ENCODE results near the gene AIFM3. TPM values are rescaled to one million over a fixed set of nuclear protein-coding genes. Genes with fewer than 3 reads are reported as not detected.

Gene AIFM3
- total RNA-seq, 2 experiments from 2014 or later = 0.21 TPM; not detected in 1

- CTCF ChIA-PET = no interaction called here
These were observed 28.4 kb downstream of the AIFM3 start for GRCh38 chr22:20995329-20996030.

GRCh38 chr22:20996031-20996410 lies 29.0 kb downstream of the AIFM3 start:
- peaks cover 14% of the 10 kb centered on the region for H3K36me3 Mint-ChIP-seq (ENCODE audit: low read depth)
- ChIA-PET CTCF (no interaction called here), POLR2A (no interaction called here)
- H3K27me3 Mint-ChIP-seq = no peaks in the 10 kb centered on the region
- no peak overlapping the region for H3K4me3 Mint-ChIP-seq
- peaks cover 10% of the 10 kb centered on the region for H3K4me1 Mint-ChIP-seq
- DNase-seq (no peak), ATAC-seq (no peak)
- intact Hi-C loops (cut with DNase I, micrococcal nuclease) = no loop called here
- H3K27ac Mint-ChIP-seq = no peak overlapping the region
- no peaks in the 10 kb centered on the region for H3K9me3 Mint-ChIP-seq (ENCODE audit: low read depth)

More at GRCh38 chr22:20995329-20996030, 28.4 kb downstream of the AIFM3 start:
- H3K4me1 Mint-ChIP-seq = peaks cover 10% of the 10 kb centered on the region
- H3K27me3 Mint-ChIP-seq = no peaks in the 10 kb centered on the region
- DNase-seq = no peak
- H3K36me3 Mint-ChIP-seq (ENCODE audit: low read depth) = peaks cover 12% of the 10 kb centered on the region
- H3K9me3 Mint-ChIP-seq (ENCODE audit: low read depth) = no peaks in the 10 kb centered on the region
- H3K4me3 Mint-ChIP-seq = no peak overlapping the region
- ATAC-seq = no peak
- H3K27ac Mint-ChIP-seq = no peak overlapping the region
- intact Hi-C loops (cut with DNase I, micrococcal nuclease) = no loop called here
- POLR2A ChIA-PET = no interaction called here

GRCh38 chr22:20996598-20997535 lies 29.8 kb downstream of the AIFM3 start:
- no peaks in the 10 kb centered on the region for H3K9me3 Mint-ChIP-seq (ENCODE audit: low read depth)
- CTCF ChIA-PET = no interaction called here
- POLR2A ChIA-PET = no interaction called here
- H3K4me1 Mint-ChIP-seq = peaks cover 10% of the 10 kb centered on the region
- peak overlapping the region; percentile 19 for H3K27ac Mint-ChIP-seq
- intact Hi-C loops (cut with DNase I, micrococcal nuclease) = no loop called here
- DNase-seq (no peak), ATAC-seq (no peak)
- H3K4me3 Mint-ChIP-seq = no peak overlapping the region
- peaks cover 18% of the 10 kb centered on the region for H3K36me3 Mint-ChIP-seq (ENCODE audit: low read depth)
- no peaks in the 10 kb centered on the region for H3K27me3 Mint-ChIP-seq

GRCh38 chr22:20997536-20998257 lies 30.6 kb downstream of the AIFM3 start:
- peaks cover 18% of the 10 kb centered on the region for H3K36me3 Mint-ChIP-seq (ENCODE audit: low read depth)
- ChIA-PET CTCF (no interaction called here), POLR2A (no interaction called here)
- peaks cover 10% of the 10 kb centered on the region for H3K4me1 Mint-ChIP-seq
- no peak for DNase-seq
- H3K9me3 Mint-ChIP-seq (ENCODE audit: low read depth) = no peaks in the 10 kb centered on the region
- intact Hi-C loops (cut with DNase I, micrococcal nuclease) = no loop called here
- H3K27ac Mint-ChIP-seq = no peak overlapping the region
- ATAC-seq = no peak
- H3K27me3 Mint-ChIP-seq = no peaks in the 10 kb centered on the region
- no peak overlapping the region for H3K4me3 Mint-ChIP-seq

- Mint-ChIP-seq H3K9me3 (ENCODE audit: low read depth) (no peaks in the 10 kb centered on the region), H3K36me3 (ENCODE audit: low read depth) (peaks cover 18% of the 10 kb centered on the region), H3K27ac (peak overlapping the region; percentile 42), H3K4me1 (peaks cover 14% of the 10 kb centered on the region), H3K4me3 (no peak overlapping the region), H3K27me3 (no peaks in the 10 kb centered on the region)
- no peak for ATAC-seq
- POLR2A ChIA-PET = interaction anchor here (1.1 kb wide), 1 partner anchor 17 kb away, joined by 3 read pairs; the partner anchor contains the start of gene LZTR1
- CTCF ChIA-PET = interaction anchor here (3.1 kb wide), 1 partner anchor 17 kb away, joined by 10 read pairs; the partner anchor contains the start of gene LZTR1
- intact Hi-C loops (cut with DNase I, micrococcal nuclease) = no loop called here
- no peak for DNase-seq
These were observed 31.6 kb downstream of the AIFM3 start for GRCh38 chr22:20998411-20999336.

- H3K36me3 Mint-ChIP-seq (ENCODE audit: low read depth) = peaks cover 18% of the 10 kb centered on the region
- H3K27ac Mint-ChIP-seq = peak overlapping the region; percentile 96
- CTCF ChIA-PET = interaction anchor here (1.0 to 3.1 kb wide), 2 partner anchors 9 to 18 kb away, joined by 3 to 10 read pairs; partner anchors contain the start of gene LZTR1
- DNase-seq (no peak), ATAC-seq (no peak)
- H3K9me3 Mint-ChIP-seq (ENCODE audit: low read depth) = no peaks in the 10 kb centered on the region
- H3K27me3 Mint-ChIP-seq = no peaks in the 10 kb centered on the region
- POLR2A ChIA-PET = interaction anchor here (1.1 kb wide), 1 partner anchor 18 kb away, joined by 3 read pairs; the partner anchor contains the start of gene LZTR1
- peaks cover 19% of the 10 kb centered on the region for H3K4me1 Mint-ChIP-seq
- intact Hi-C loops (cut with DNase I, micrococcal nuclease) = loop anchor here (2.0 to 5.0 kb wide), 4 partner anchors 19 to 977 kb away; partner anchors contain the start of genes CRKL (in 1 of the 2), MED15 (in 1 of the 2) and TANGO2 (in 1 of the 2)
- peak overlapping the region; percentile 92 for H3K4me3 Mint-ChIP-seq
These were observed 32.5 kb downstream of the AIFM3 start for GRCh38 chr22:20999350-21000206.

- ChIA-PET CTCF (interaction anchor here (1.0 to 3.1 kb wide), 2 partner anchors 10 to 19 kb away, joined by 3 to 10 read pairs; partner anchors contain the start of gene LZTR1), POLR2A (interaction anchor here (0.5 to 0.6 kb wide), 3 partner anchors 23 to 189 kb away, joined by 3 to 7 read pairs (median 5); no protein-coding TSS in a partner anchor)
- peak overlapping the region; percentile 96 for H3K27ac Mint-ChIP-seq
- peaks cover 19% of the 10 kb centered on the region for H3K4me1 Mint-ChIP-seq
- H3K4me3 Mint-ChIP-seq = peak overlapping the region; percentile 92
- no peaks in the 10 kb centered on the region for H3K27me3 Mint-ChIP-seq
- peaks cover 16% of the 10 kb centered on the region for H3K36me3 Mint-ChIP-seq (ENCODE audit: low read depth)
- peak; percentile 24 for DNase-seq
- H3K9me3 Mint-ChIP-seq (ENCODE audit: low read depth) = no peaks in the 10 kb centered on the region
- no peak for ATAC-seq
- intact Hi-C loops (cut with DNase I, micrococcal nuclease) = loop anchor here (2.0 to 5.0 kb wide), 4 partner anchors 20 to 978 kb away; partner anchors contain the start of genes CRKL (in 1 of the 2), MED15 (in 1 of the 2) and TANGO2 (in 1 of the 2)
These were observed 33.3 kb downstream of the AIFM3 start for GRCh38 chr22:21000207-21000986.

- Mint-ChIP-seq H3K4me1 (peaks cover 19% of the 10 kb centered on the region), H3K4me3 (peak overlapping the region; percentile 92), H3K27me3 (no peaks in the 10 kb centered on the region), H3K36me3 (ENCODE audit: low read depth) (peaks cover 16% of the 10 kb centered on the region), H3K27ac (peak overlapping the region; percentile 96), H3K9me3 (ENCODE audit: low read depth) (no peaks in the 10 kb centered on the region)
- DNase-seq (no peak), ATAC-seq (no peak)
- CTCF ChIA-PET = interaction anchor here (1.0 to 3.1 kb wide), 2 partner anchors 11 to 20 kb away, joined by 3 to 10 read pairs; partner anchors contain the start of gene LZTR1
- intact Hi-C loops (cut with DNase I, micrococcal nuclease) = loop anchor here (1.0 to 5.0 kb wide), 5 partner anchors 20 to 979 kb away; partner anchors contain the start of genes CRKL (in 2 of the 2), MED15 (in 1 of the 2) and TANGO2 (in 1 of the 2)
- POLR2A ChIA-PET = interaction anchor here (0.5 to 0.6 kb wide), 2 partner anchors 23 to 30 kb away, joined by 3 to 7 read pairs; no protein-coding TSS in a partner anchor
These were observed 34.0 kb downstream of the AIFM3 start for GRCh38 chr22:21000987-21001600.
